Anterior cingulate cortex (tissue), 58 donors: Measurements from ENCODE around the gene MUCL1.

ENCODE experiments used
- DNase-seq, 58 donors: peaks; one replicate each; lab custom pipeline; 2025; lab: John Stamatoyannopoulos, UW

MUCL1 gene

DNA sequence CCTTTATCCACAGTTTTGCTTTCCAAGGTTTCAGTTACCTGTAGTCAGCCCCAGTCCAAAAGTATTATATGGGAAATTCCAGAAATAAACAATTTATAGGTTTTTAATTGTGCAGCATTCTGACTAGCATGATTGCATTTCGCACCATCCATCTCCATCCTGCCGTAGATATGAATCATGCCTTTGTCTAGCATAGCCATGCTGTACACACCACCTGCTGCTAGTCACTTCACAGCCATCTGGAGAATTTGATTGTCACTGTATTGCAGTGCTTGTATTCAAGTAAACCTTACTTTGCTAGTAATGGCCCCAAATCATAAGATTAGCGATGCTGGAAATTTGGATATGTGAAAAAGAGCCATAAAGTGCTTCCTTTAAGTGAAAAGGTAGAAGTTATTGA, 36.0 kb downstream of the MUCL1 start:
- DNase-seq: no peak

- no peak for DNase-seq
These were observed 37.6 kb downstream of the MUCL1 start for GRCh38 chr12:54891717-54892478.
